HG03378 (cell line): ENCODE results near the gene PSD.
A peak's percentile ranks its signal among the peaks of the same experiment; 100 is the strongest.

Source experiments
- ATAC-seq: cut with Tn5 transposase; IDR thresholded peaks from one replicate; pipeline ENCODE4 v1.9.1; 2021; ENCODE audit warnings: mild to moderate bottlenecking, moderate library complexity; ENCODE audit not compliant: unreplicated experiment

PSD gene

GRCh38 chr10:102420714-102421506, 2.3 kb upstream of the PSD start, which contains the start of gene FBXL15:
Gene FBXL15 (plus strand): TSS chr10:102420836. CDS start chr10:102421130, 294 bp downstream.
- peak; percentile 58 for ATAC-seq

GRCh38 chr10:102420181-102420713, 1.7 kb upstream of the PSD start:
- no peak for ATAC-seq

GRCh38 chr10:102419269-102420180, 940 bp upstream of the PSD start:
- no peak for ATAC-seq

GRCh38 chr10:102416695-102417094, 1.9 kb downstream of the PSD start:
- no peak for ATAC-seq

- ATAC-seq, result no peak
Measured at GRCh38 chr10:102416283-102416682, 2.3 kb downstream of the PSD start.

GRCh38 chr10:102414749-102415148, 3.8 kb downstream of the PSD start:
- ATAC-seq, result no peak

- no peak for ATAC-seq
Measured at GRCh38 chr10:102413806-102414561, 4.6 kb downstream of the PSD start.

- no peak for ATAC-seq
Measured at GRCh38 chr10:102413053-102413705, 5.4 kb downstream of the PSD start.

GRCh38 chr10:102412293-102412692, 6.3 kb downstream of the PSD start:
- ATAC-seq, result no peak

GRCh38 chr10:102411341-102412255, 7.0 kb downstream of the PSD start:
- no peak for ATAC-seq

- ATAC-seq, result no peak
Measured at GRCh38 chr10:102410429-102411073, 8.0 kb downstream of the PSD start.

- no peak for ATAC-seq
Measured at GRCh38 chr10:102409604-102410428, 8.8 kb downstream of the PSD start.

GRCh38 chr10:102408728-102409603, 9.6 kb downstream of the PSD start:
- no peak for ATAC-seq

- ATAC-seq, result no peak
Measured at GRCh38 chr10:102408131-102408727, 10.4 kb downstream of the PSD start.

- ATAC-seq, result no peak
Measured at GRCh38 chr10:102407425-102408130, 11.0 kb downstream of the PSD start.

GRCh38 chr10:102406815-102407214, 11.8 kb downstream of the PSD start:
- ATAC-seq, result no peak
